HepG2 (cell line): ENCODE data around the gene OSM. TPM values are rescaled to one million over a fixed set of nuclear protein-coding genes. Genes with fewer than 3 reads are reported as not detected.

Experiments
- ATAC-seq: fragments of 200-7000 bp; cut with Tn5 transposase; 3 replicates; pipeline ENCODE4 v1.9.1; 2020; ENCODE audit warnings: mild to moderate bottlenecking, moderate library complexity
- BruUV-seq: library from RNA; stranded (reverse); fragments of 400-500 nt; replicated peaks from 2 replicates; lab custom pipeline; 2021; lab: Mats Ljungman, UMichigan
- CTCF ChIA-PET: fragments of 300-600 bp; formaldehyde crosslinking; extraction: SDS; loops from one replicate; lab custom pipeline; 2021; ENCODE audit warnings: low total read pairs, inconsistent platforms, low intra/inter-chr PET ratio; lab: Yijun Ruan, JAX
- POLR2A ChIA-PET: fragments of 350-600 bp; sonication (Branson Sonifier 250); formaldehyde crosslinking; loops from one replicate; lab custom pipeline; 2020; ENCODE audit warnings: antibody characterized with exemption, inconsistent platforms; lab: Yijun Ruan, JAX
- DNase-seq: peaks from one replicate; pipeline ENCODE4 v3.0.0-alpha.2; 2015; ENCODE audit warnings: low spot score
- FAIRE-seq: peaks from 3 replicates; lab custom pipeline; 2011; peaks lifted over from hg19 to GRCh38; lab: Jason Lieb, UNC
- H2AFZ ChIP-seq: one replicate; pipeline ENCODE4 v1.6.1; 2011; ENCODE audit warnings: low read length, inconsistent platforms
- H3K27ac ChIP-seq: fragments of 300-600 bp; 3 replicates; pipeline ENCODE4 v1.8.0; 2011; ENCODE audit warnings: mixed run types, mild to moderate bottlenecking, mixed read lengths, low read length, inconsistent platforms; ENCODE audit not compliant: insufficient read depth; ENCODE audit errors: extremely low read length
- H3K27me3 ChIP-seq, 2 experiments: fragments of 200-600 bp in 1 of 2; 2 replicates in 1 of 2; 3 replicates in 1 of 2; pipeline versions ENCODE4 v1.6.0 to v1.8.0; 2011; ENCODE audit warnings: low read length in 2 of 2, mild to moderate bottlenecking in 2 of 2, moderate library complexity in 2 of 2, inconsistent platforms in 1 of 2; ENCODE audit not compliant: insufficient read depth in 2 of 2, control insufficient read depth in 1 of 2
- H3K36me3 ChIP-seq, 2 experiments: fragments of 200-600 bp in 1 of 2; replicated peaks in 1 of 2; 2 replicates in 1 of 2; 3 replicates in 1 of 2; pipeline versions ENCODE4 v1.5.1 to v1.8.0; 2011; ENCODE audit warnings: low read length in 2 of 2, inconsistent platforms in 1 of 2; ENCODE audit not compliant: insufficient read depth in 2 of 2, control insufficient read depth in 1 of 2
- H3K4me1 ChIP-seq: 2 replicates; pipeline ENCODE4 v1.5.1; 2012; ENCODE audit warnings: low read length, inconsistent platforms; ENCODE audit not compliant: insufficient read depth
- H3K4me2 ChIP-seq: 2 replicates; pipeline ENCODE4 v1.6.0; 2011; ENCODE audit warnings: low read depth, low read length, inconsistent platforms
- H3K4me3 ChIP-seq, 3 experiments: fragments of 200-600 bp in 1 of 3; sonication (generic), shearing (Covaris generic) in 1 of 3; replicated peaks in 1 of 3; 2 replicates each; pipeline ENCODE4 v1.5.1; 2011 to 2016; ENCODE audit warnings: low read length in 3 of 3, inconsistent platforms in 2 of 3, low read depth in 2 of 3, mild to moderate bottlenecking in 2 of 3, control low read depth in 1 of 3, mixed read lengths in 1 of 3; ENCODE audit not compliant: insufficient read depth in 1 of 3
- H3K79me2 ChIP-seq: one replicate; pipeline ENCODE4 v1.6.1; 2011; ENCODE audit warnings: low read length, inconsistent platforms; ENCODE audit not compliant: insufficient read depth
- H3K9ac ChIP-seq: 2 replicates; pipeline ENCODE4 v1.6.0; 2011; ENCODE audit warnings: mild to moderate bottlenecking, low read depth, low read length, inconsistent platforms; ENCODE audit not compliant: insufficient read depth
- H3K9me3 ChIP-seq: 2 replicates; pipeline ENCODE4 v1.5.1; 2012; ENCODE audit warnings: mild to moderate bottlenecking, low read length
- H4K20me1 ChIP-seq: 2 replicates; pipeline ENCODE4 v1.6.0; 2011; ENCODE audit warnings: inconsistent platforms, mild to moderate bottlenecking, low read length, moderate library complexity; ENCODE audit not compliant: insufficient read depth
- HDAC2 ChIP-seq: sonication (generic); formaldehyde crosslinking; IDR thresholded peaks from 2 replicates; pipeline ENCODE4 v1.4.0; 2020; ENCODE audit warnings: missing genetic modification reagents
- MLLT10 ChIP-seq: sonication (generic); formaldehyde crosslinking; IDR thresholded peaks from 2 replicates; pipeline ENCODE4 v1.4.0; 2020; ENCODE audit warnings: missing genetic modification reagents
- ZNF143 ChIP-seq: sonication (generic); formaldehyde crosslinking; IDR thresholded peaks from 2 replicates; pipeline ENCODE4 v1.4.0; 2020; ENCODE audit warnings: missing genetic modification reagents
- WGBS: methylation state at CpG from one replicate; pipeline ENCODE4 v1.1.6; 2017; ENCODE audit warnings: low lambda C conversion rate; 5-methylcytosine and 5-hydroxymethylcytosine counted together
- in situ Hi-C: cut with HindIII; loops from 2 replicates; pipeline ENCODE4 v1.10.0; 2017; ENCODE audit warnings: low pct_unique_long_range_greater_than_20kb; ENCODE audit not compliant: extremely low pct_ligation_motif_present
- intact Hi-C: fragments of 100-400 bp; cut with micrococcal nuclease; formaldehyde crosslinking; loops from one replicate; pipeline ENCODE4 v1.10.0; 2022; ENCODE audit not compliant: unreplicated experiment
- polyA plus RNA-seq, 8 experiments: library from polyadenylated mRNA; depleted of rRNA in 3 of 8; stranded (reverse) in 7 of 8; unstranded in 1 of 8; fragments of >200 nt; fragmentation: Illumina TruSeq in 4 of 8; extraction: Trizol in 4 of 8; gene quantifications; 2 replicates each; pipeline versions ENCODE4 v1.2.1 to v1.2.3, GENCODE V29; 2011 to 2016; ENCODE audit warnings: low read depth in 4 of 8, missing spikeins in 1 of 8, mixed read lengths in 1 of 8; ENCODE audit not compliant: insufficient read depth in 1 of 8
- total RNA-seq, 5 experiments: library from RNA; depleted of rRNA; stranded (reverse); fragments of >200 nt; fragmentation: Illumina TruSeq; extraction: Trizol; gene quantifications; 2 replicates each; pipeline ENCODE4 v1.2.3, GENCODE V29; 2016; ENCODE audit warnings: low read depth in 1 of 5
- TF ChIP-seq, protein P1 (sequence below): sonication (generic); formaldehyde crosslinking; IDR thresholded peaks from 2 replicates; pipeline ENCODE4 v1.5.1; 2020; ENCODE audit warnings: missing genetic modification reagents, mild to moderate bottlenecking, borderline replicate concordance

The OSM gene
- total and polyA plus RNA-seq, 2 of the 13 experiments (the other 11 are each of a cell fraction or from before 2014, with no cell fraction given), result not detected

DNA sequence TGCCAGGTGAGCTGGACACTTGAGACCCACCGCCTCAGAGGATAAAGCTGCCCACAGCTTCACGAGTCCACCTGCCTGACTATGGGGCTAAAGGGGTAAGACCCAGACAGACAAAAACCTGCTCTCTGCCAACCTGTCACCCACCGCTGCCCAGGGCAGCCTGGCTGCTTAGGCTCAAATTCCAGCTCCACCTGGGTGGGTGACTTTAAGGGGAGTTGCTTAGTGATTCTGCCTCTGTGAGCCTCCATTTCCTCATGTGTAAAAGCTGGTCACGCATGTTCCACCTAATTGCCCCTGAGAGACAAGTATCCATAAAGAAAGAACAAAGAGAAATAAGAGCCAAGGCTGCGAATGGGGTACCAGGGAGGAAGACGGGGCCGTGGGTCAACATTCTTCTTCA is 26.4 kb upstream of the OSM start (continued):
- TF ChIP-seq, protein P1, sequence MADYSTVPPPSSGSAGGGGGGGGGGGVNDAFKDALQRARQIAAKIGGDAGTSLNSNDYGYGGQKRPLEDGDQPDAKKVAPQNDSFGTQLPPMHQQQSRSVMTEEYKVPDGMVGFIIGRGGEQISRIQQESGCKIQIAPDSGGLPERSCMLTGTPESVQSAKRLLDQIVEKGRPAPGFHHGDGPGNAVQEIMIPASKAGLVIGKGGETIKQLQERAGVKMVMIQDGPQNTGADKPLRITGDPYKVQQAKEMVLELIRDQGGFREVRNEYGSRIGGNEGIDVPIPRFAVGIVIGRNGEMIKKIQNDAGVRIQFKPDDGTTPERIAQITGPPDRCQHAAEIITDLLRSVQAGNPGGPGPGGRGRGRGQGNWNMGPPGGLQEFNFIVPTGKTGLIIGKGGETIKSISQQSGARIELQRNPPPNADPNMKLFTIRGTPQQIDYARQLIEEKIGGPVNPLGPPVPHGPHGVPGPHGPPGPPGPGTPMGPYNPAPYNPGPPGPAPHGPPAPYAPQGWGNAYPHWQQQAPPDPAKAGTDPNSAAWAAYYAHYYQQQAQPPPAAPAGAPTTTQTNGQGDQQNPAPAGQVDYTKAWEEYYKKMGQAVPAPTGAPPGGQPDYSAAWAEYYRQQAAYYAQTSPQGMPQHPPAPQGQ (CRISPR knock-in tag), result no peak
- TF ChIP-seq ZNF143 (CRISPR knock-in tag), result no peak

DNA sequence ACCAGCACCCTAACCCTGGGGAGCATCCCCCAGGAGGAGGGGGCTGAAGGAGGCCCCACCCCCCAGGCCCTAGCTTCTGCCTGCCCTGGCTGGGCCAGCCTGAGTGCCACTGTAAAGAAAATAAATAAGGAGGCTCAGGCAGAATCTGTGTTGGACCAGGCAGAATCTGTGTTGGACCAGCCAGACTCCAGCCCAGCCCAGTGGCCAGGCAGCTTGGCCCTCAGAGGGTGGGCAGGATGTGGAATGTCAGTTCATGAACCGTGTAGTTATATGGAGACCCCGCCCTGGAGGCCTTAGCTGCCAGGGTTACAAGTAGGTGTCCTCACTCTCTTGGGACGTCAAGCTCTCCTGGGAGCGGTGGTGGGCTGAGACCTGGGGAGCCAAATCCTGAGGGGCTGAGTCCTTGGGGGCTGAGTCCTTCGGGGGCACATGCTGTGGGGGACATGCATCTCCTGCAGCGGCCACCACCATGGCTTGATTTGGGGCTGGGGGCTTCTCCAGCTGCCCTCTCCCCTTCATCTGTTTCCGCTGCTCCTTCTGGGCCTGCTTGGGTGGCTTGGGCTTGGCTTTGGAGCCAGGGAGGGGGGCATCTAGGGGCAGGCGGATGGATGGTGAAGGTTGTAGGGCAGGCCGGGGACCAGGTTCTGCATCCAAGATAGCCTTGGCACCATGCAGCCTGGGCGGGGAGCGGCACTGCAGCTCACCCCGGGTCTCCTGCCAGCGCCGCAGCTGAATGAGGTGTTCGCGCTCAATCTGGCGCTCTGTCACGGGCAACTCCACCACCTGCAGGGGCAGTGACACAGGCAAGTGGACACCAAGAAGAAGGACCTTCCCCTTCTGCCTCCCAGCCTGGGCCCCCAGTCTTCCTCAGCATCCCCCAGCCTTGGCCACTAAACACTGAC is 25.7 kb upstream of the OSM start:
- no peak overlapping the region for H3K4me3 ChIP-seq
- H3K27me3 ChIP-seq, result no peaks in the 10 kb centered on the region; a peak in 1 of 5 replicates
- no peak for ATAC-seq
- TF ChIP-seq HDAC2 (CRISPR knock-in tag) (no peak), MLLT10 (CRISPR knock-in tag) (no peak)
- peaks cover 29% of the 10 kb centered on the region for H3K4me1 ChIP-seq
- no peaks in the 10 kb centered on the region for H3K79me2 ChIP-seq
- no peak overlapping the region for H3K9ac ChIP-seq
- ChIA-PET CTCF (no interaction called here), POLR2A (interaction anchor here (4.0 kb wide), 1 partner anchor 35 kb away, joined by 19 read pairs; the partner anchor contains the start of gene TBC1D10A)
- no peak for DNase-seq
- FAIRE-seq, result no peak
- H3K27ac ChIP-seq, result no peak overlapping the region
- no TSS peak for BruUV-seq
- no peak overlapping the region for H2AFZ ChIP-seq
- intact Hi-C loops (no loop called here), in situ Hi-C loops (no loop called here)
- no peak overlapping the region for H3K4me2 ChIP-seq
- no peaks in the 10 kb centered on the region for H3K9me3 ChIP-seq
- no peaks in the 10 kb centered on the region for H4K20me1 ChIP-seq
- WGBS, result 97% methylated on average over 13 of the region's 18 CpGs
- H3K36me3 ChIP-seq, result peaks cover 6 to 12% of the 10 kb centered on the region in 2 experiments; a peak in 2 of 5 replicates
